Thyroid gland (tissue), 4 donors: ENCODE data around the gene CHMP6.

ENCODE experiments used
- CTCF ChIP-seq, 6 experiments: fragments of 200-600 bp in 3 of 6; fragments of 450-650 bp in 3 of 6; sonication (generic) in 3 of 6; IDR thresholded peaks; one replicate each; pipeline ENCODE4 v1.5.1; 2016 to 2019; ENCODE audit warnings: antibody characterized with exemption in 6 of 6, mild to moderate bottlenecking in 2 of 6, inconsistent platforms in 1 of 6, moderate library complexity in 1 of 6
- POLR2A ChIP-seq, 2 donors: fragments of 450-650 bp; IDR thresholded peaks; one replicate each; pipeline ENCODE4 v1.6.1; 2017; ENCODE audit warnings: antibody characterized with exemption in 2 of 2, mild to moderate bottlenecking in 2 of 2, moderate library complexity in 1 of 2

DNA sequence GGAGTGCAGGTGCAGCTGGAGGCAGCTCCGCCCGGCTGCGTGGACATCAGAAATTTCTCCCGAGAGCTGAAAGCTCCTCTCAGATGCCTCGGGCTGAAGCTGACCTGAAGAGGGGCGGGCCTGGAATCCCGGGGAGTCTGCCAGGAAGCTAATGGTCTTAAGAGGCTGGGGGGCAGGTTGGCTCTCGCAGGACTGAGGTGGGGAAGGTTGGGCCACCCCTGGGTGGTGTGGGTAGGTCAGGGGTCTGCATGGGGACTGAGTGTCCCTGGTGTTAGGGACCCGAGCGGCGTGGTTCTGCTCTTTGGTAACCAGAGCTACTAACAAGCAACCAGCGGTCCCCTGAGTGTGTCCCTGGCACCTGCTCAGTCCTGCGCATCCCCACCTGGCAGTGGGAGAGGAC lies 3.5 kb downstream of the CHMP6 start:
- no peak for TF ChIP-seq CTCF (IDR thresholded peaks at IDR 0.05)
- no peak for TF ChIP-seq POLR2A (IDR thresholded peaks at IDR 0.05)
